ENCODE results near the gene ZFC3H1. TPM values are rescaled to one million over a fixed set of nuclear protein-coding genes. Genes with fewer than 3 reads are reported as not detected.

ZFC3H1 gene
- total RNA-seq, 1 donor from 2014 or later, result 49.7 TPM

DNA sequence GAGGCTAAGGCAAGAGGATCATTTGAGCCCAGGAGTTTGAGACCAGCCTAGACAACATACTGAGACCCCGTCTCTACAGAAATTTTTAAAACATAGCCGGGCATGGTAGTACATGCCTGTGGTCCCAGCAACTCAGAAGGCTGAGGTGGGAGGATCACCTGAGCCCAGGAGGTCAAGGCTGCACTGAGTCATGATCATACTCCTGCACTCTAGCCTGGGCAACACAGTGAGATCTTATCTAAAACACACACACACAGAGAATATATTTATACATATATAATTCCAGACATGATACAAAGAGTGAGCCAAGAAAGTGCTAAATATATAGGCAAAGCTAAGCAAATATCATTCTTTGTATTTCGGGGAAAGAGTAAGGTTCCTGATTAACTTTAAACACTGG, 9.4 kb downstream of the ZFC3H1 start:
- H3K4me1 Mint-ChIP-seq (ENCODE audit: unreplicated experiment), result peaks cover 18% of the 10 kb centered on the region
- no peaks in the 10 kb centered on the region for H3K27me3 Mint-ChIP-seq (ENCODE audit: unreplicated experiment)
- TF ChIP-seq, protein P1, sequence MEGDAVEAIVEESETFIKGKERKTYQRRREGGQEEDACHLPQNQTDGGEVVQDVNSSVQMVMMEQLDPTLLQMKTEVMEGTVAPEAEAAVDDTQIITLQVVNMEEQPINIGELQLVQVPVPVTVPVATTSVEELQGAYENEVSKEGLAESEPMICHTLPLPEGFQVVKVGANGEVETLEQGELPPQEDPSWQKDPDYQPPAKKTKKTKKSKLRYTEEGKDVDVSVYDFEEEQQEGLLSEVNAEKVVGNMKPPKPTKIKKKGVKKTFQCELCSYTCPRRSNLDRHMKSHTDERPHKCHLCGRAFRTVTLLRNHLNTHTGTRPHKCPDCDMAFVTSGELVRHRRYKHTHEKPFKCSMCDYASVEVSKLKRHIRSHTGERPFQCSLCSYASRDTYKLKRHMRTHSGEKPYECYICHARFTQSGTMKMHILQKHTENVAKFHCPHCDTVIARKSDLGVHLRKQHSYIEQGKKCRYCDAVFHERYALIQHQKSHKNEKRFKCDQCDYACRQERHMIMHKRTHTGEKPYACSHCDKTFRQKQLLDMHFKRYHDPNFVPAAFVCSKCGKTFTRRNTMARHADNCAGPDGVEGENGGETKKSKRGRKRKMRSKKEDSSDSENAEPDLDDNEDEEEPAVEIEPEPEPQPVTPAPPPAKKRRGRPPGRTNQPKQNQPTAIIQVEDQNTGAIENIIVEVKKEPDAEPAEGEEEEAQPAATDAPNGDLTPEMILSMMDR (IDR thresholded peaks at IDR 0.05), result no peak
- no peak overlapping the region for H3K27ac Mint-ChIP-seq (ENCODE audit: unreplicated experiment)
- H3K4me3 Mint-ChIP-seq (ENCODE audit: unreplicated experiment), result no peak overlapping the region
- DNase-seq (ENCODE audit: extremely low spot score, unreplicated experiment), result no peak
- peaks cover 45% of the 10 kb centered on the region for H3K36me3 Mint-ChIP-seq (ENCODE audit: unreplicated experiment)
- no peaks in the 10 kb centered on the region for H3K9me3 Mint-ChIP-seq (ENCODE audit: unreplicated experiment)

DNA sequence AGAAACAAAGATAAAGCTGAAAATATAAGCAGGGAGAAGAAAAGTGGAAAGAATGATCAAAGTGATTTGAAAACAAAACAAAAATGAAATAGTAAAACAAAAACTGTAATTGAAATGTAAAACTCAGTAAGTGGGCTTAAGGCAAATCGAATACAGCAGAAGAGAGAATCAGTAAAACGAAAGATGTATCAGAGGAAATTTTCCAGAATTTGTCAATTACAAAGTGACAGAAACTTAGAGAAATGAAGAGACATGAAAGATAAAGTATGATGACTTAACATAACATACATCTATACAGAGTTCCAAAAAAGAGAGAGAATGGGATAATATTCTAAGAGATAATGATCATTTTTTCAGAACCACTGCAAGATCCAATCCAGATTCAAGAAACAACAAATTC, 10.5 kb downstream of the ZFC3H1 start:
- Mint-ChIP-seq H3K27me3 (ENCODE audit: unreplicated experiment) (no peaks in the 10 kb centered on the region), H3K9me3 (ENCODE audit: unreplicated experiment) (no peaks in the 10 kb centered on the region), H3K27ac (ENCODE audit: unreplicated experiment) (no peak overlapping the region), H3K4me3 (ENCODE audit: unreplicated experiment) (no peak overlapping the region), H3K36me3 (ENCODE audit: unreplicated experiment) (peaks cover 43% of the 10 kb centered on the region), H3K4me1 (ENCODE audit: unreplicated experiment) (peaks cover 18% of the 10 kb centered on the region)
- TF ChIP-seq, protein P1 (IDR thresholded peaks at IDR 0.05), result no peak
- no peak for DNase-seq (ENCODE audit: extremely low spot score, unreplicated experiment)

DNA sequence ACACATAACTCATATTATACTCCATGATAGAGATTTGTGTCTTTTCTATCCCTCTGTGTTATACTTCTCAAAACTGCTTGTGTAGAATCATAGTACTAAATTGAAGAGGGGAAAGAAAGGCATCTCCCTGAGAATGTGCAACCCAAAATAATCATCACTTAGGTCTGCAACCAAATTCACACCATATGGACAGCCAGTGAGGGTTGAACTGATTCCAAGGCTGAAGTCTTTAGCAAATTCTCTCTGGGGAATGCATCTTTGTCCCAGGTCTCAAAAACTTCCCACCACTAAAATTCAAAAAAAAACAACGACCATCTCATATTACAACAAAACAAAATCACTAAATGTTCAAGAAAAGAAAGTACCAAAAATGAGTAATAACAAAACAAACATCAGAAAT, 11.0 kb downstream of the ZFC3H1 start:
- Mint-ChIP-seq H3K9me3 (ENCODE audit: unreplicated experiment) (no peaks in the 10 kb centered on the region), H3K4me1 (ENCODE audit: unreplicated experiment) (peaks cover 18% of the 10 kb centered on the region), H3K27me3 (ENCODE audit: unreplicated experiment) (no peaks in the 10 kb centered on the region), H3K36me3 (ENCODE audit: unreplicated experiment) (peaks cover 41% of the 10 kb centered on the region), H3K4me3 (ENCODE audit: unreplicated experiment) (no peak overlapping the region), H3K27ac (ENCODE audit: unreplicated experiment) (no peak overlapping the region)
- DNase-seq (ENCODE audit: extremely low spot score, unreplicated experiment), result no peak
- TF ChIP-seq, protein P1 (IDR thresholded peaks at IDR 0.05), result no peak

DNA sequence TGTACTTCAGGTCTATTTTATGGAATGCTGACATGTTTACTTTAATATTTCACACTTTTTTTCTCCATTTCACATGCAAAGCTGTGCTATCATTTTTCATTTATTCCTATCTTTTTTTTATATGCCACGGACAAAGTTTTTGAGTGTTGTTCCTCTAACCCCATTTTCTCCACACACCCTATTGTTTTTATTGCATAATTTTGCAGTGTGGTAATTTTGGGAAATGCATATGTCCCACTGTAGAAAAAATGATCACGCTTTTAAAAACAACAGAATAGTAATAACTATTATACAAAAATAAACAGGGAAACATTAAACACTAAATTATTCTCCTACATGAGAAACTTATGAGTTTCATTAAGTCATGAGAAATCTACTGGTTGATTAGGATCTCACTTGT, 14.2 kb downstream of the ZFC3H1 start:
- no peaks in the 10 kb centered on the region for H3K27me3 Mint-ChIP-seq (ENCODE audit: unreplicated experiment)
- no peaks in the 10 kb centered on the region for H3K9me3 Mint-ChIP-seq (ENCODE audit: unreplicated experiment)
- peaks cover 37% of the 10 kb centered on the region for H3K36me3 Mint-ChIP-seq (ENCODE audit: unreplicated experiment)
- no peak overlapping the region for H3K27ac Mint-ChIP-seq (ENCODE audit: unreplicated experiment)
- DNase-seq (ENCODE audit: extremely low spot score, unreplicated experiment), result no peak
- TF ChIP-seq, protein P1 (IDR thresholded peaks at IDR 0.05), result no peak
- peaks cover 3% of the 10 kb centered on the region for H3K4me1 Mint-ChIP-seq (ENCODE audit: unreplicated experiment)
- no peak overlapping the region for H3K4me3 Mint-ChIP-seq (ENCODE audit: unreplicated experiment)

DNA sequence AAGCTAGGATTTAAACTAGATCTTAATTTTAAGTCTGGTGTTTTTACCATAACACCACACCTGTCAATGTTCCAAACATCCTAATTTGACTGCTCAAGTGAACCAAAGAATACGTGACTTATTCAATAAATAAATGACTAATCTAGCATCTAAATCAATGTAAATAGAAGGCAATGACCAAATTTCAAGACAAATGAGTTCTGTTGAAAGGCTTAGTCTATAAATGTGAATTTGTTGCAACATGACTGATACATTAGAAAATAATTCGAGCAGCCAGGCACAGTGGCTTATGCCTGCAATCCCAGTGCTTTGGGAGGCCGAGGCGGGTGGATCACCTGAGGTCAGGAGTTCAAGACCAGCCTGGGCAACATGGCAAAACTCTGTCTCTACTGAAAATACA, 15.1 kb downstream of the ZFC3H1 start:
- Mint-ChIP-seq H3K36me3 (ENCODE audit: unreplicated experiment) (peaks cover 42% of the 10 kb centered on the region), H3K27me3 (ENCODE audit: unreplicated experiment) (no peaks in the 10 kb centered on the region), H3K9me3 (ENCODE audit: unreplicated experiment) (no peaks in the 10 kb centered on the region), H3K4me1 (ENCODE audit: unreplicated experiment) (peaks cover 2% of the 10 kb centered on the region), H3K4me3 (ENCODE audit: unreplicated experiment) (no peak overlapping the region), H3K27ac (ENCODE audit: unreplicated experiment) (peak overlapping the region; percentile 25)
- DNase-seq (ENCODE audit: extremely low spot score, unreplicated experiment), result no peak
- TF ChIP-seq, protein P1 (IDR thresholded peaks at IDR 0.05), result no peak
